Panc1 (cell line): ENCODE measurements around the gene NTRK3. TPM values are rescaled to one million over a fixed set of nuclear protein-coding genes. Genes with fewer than 3 reads are reported as not detected.

ENCODE experiments used
- ATAC-seq: fragments of 200-7000 bp; cut with Tn5 transposase; 2 replicates; pipeline ENCODE4 v1.9.1; 2020; ENCODE audit warnings: mild to moderate bottlenecking, moderate library complexity
- BruUV-seq: library from RNA; stranded (reverse); fragments of 400-500 nt; replicated peaks from 2 replicates; lab custom pipeline; 2021; lab: Mats Ljungman, UMichigan
- CTCF ChIA-PET: fragments of 300-600 bp; sonication (Branson Sonifier 250); formaldehyde crosslinking; loops from one replicate; lab custom pipeline; 2022; ENCODE audit warnings: antibody characterized with exemption; lab: Charles Lee
- POLR2A ChIA-PET: fragments of 300-600 bp; sonication (Branson Sonifier 250); formaldehyde crosslinking; loops from one replicate; lab custom pipeline; 2022; ENCODE audit warnings: antibody characterized with exemption; lab: Charles Lee
- DNase-seq: peaks from one replicate; pipeline ENCODE4 v3.0.0-alpha.2; 2010; ENCODE audit warnings: low read depth, low spot score
- H3K27ac ChIP-seq: 2 replicates; pipeline ENCODE4 v1.5.1; 2011; ENCODE audit warnings: mild to moderate bottlenecking, low read length, inconsistent platforms
- H3K27me3 ChIP-seq: fragments of 200-500 bp; sonication (Bioruptor generic); 2 replicates; pipeline ENCODE4 v1.6.0; 2014; ENCODE audit warnings: low read length, inconsistent platforms; ENCODE audit not compliant: control insufficient read depth, insufficient read depth
- H3K36me3 ChIP-seq: fragments of 200-500 bp; sonication (Bioruptor generic); 2 replicates; pipeline ENCODE4 v1.5.1; 2014; ENCODE audit warnings: inconsistent platforms, mild to moderate bottlenecking, low read length, moderate library complexity; ENCODE audit not compliant: control insufficient read depth, insufficient read depth
- H3K4me1 ChIP-seq: 2 replicates; pipeline ENCODE4 v1.5.1; 2011; ENCODE audit warnings: inconsistent platforms, mild to moderate bottlenecking, low read length, moderate library complexity; ENCODE audit not compliant: control insufficient read depth, insufficient read depth
- H3K4me3 ChIP-seq, 2 experiments: 2 replicates each; pipeline ENCODE4 v1.5.1; 2011 to 2012; ENCODE audit warnings: low read depth in 2 of 2, low read length in 2 of 2, mild to moderate bottlenecking in 2 of 2, inconsistent platforms in 1 of 2, moderate library complexity in 1 of 2
- H3K9me3 ChIP-seq: fragments of 200-500 bp; sonication (Bioruptor generic); 2 replicates; pipeline ENCODE4 v1.5.1; 2014; ENCODE audit warnings: low read depth, mild to moderate bottlenecking, inconsistent platforms, low read length, moderate library complexity; ENCODE audit not compliant: control insufficient read depth, insufficient read depth
- POLR2AphosphoS5 ChIP-seq: IDR thresholded peaks from 2 replicates; pipeline ENCODE4 v1.6.1; 2012; ENCODE audit warnings: mild to moderate bottlenecking, low read depth, low read length, moderate library complexity
- SIN3A ChIP-seq: IDR thresholded peaks from 2 replicates; pipeline ENCODE4 v1.6.1; 2012; ENCODE audit warnings: low read depth, mild to moderate bottlenecking, low read length, moderate library complexity, borderline replicate concordance; ENCODE audit not compliant: insufficient read depth
- TCF7L2 ChIP-seq: IDR thresholded peaks from 2 replicates; pipeline ENCODE4 v1.6.1; 2011; ENCODE audit warnings: mild to moderate bottlenecking, low read depth, low read length, inconsistent platforms
- in situ Hi-C: cut with HindIII; loops from 2 replicates; pipeline ENCODE4 v1.10.0; 2016; ENCODE audit warnings: low sequenced_read_pairs, low pct_unique_long_range_greater_than_20kb
- intact Hi-C: fragments of 100-400 bp; cut with micrococcal nuclease; formaldehyde crosslinking; loops from one replicate; pipeline ENCODE4 v1.10.0; 2022; ENCODE audit not compliant: unreplicated experiment
- total RNA-seq: library from RNA; stranded (reverse); gene quantifications from one replicate; pipeline ENCODE4 v1.2.1, GENCODE V29; 2021; ENCODE audit not compliant: unreplicated experiment
- TF ChIP-seq, protein P1 (sequence below): fragments of 450-650 bp; IDR thresholded peaks from 2 replicates; pipeline ENCODE4 v1.5.1; 2017; ENCODE audit warnings: mild to moderate bottlenecking
- TF ChIP-seq, protein P2 (sequence below), 2 experiments: IDR thresholded peaks; 2 replicates each; pipeline ENCODE4 v1.6.1; 2011 to 2012; ENCODE audit warnings: low read depth in 2 of 2, control low read depth in 1 of 2, low read length in 1 of 2, mild to moderate bottlenecking in 1 of 2, moderate library complexity in 1 of 2; ENCODE audit not compliant: insufficient read depth in 1 of 2

Gene NTRK3
- total RNA-seq, 1 experiment from 2014 or later, result not detected

DNA sequence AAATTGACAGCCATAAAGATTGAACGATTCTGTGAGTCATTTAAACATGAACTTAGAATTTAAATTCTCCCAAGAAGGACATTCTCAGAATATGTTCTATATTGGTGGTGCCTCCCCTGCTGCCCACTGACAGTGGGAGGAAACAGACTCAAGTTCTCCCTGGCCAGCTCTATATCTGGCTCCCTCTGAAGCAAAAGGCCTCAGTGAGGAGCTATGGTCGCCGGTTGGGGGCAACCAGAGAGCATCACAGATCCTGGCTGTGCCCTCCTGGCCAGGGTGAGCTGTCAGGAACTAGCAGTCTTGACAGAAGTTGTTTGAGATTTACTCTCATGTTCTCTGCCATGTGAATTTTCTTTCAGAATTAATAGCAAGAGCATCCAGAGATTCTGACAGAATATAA, 285.5 kb downstream of the NTRK3 start:
- Histone ChIP-seq H3K9me3 (no peaks in the 10 kb centered on the region), H3K36me3 (no peaks in the 10 kb centered on the region), H3K4me1 (no peaks in the 10 kb centered on the region), H3K27ac (no peak overlapping the region), H3K27me3 (no peaks in the 10 kb centered on the region; the same call in 1 of the 2 replicates), H3K4me3 (no peak overlapping the region)
- TF ChIP-seq, protein P1, sequence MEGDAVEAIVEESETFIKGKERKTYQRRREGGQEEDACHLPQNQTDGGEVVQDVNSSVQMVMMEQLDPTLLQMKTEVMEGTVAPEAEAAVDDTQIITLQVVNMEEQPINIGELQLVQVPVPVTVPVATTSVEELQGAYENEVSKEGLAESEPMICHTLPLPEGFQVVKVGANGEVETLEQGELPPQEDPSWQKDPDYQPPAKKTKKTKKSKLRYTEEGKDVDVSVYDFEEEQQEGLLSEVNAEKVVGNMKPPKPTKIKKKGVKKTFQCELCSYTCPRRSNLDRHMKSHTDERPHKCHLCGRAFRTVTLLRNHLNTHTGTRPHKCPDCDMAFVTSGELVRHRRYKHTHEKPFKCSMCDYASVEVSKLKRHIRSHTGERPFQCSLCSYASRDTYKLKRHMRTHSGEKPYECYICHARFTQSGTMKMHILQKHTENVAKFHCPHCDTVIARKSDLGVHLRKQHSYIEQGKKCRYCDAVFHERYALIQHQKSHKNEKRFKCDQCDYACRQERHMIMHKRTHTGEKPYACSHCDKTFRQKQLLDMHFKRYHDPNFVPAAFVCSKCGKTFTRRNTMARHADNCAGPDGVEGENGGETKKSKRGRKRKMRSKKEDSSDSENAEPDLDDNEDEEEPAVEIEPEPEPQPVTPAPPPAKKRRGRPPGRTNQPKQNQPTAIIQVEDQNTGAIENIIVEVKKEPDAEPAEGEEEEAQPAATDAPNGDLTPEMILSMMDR, result no peak
- in situ Hi-C loops (no loop called here), intact Hi-C loops (no loop called here)
- CTCF ChIA-PET, result no interaction called here
- DNase-seq (no peak), ATAC-seq (no peak)
- POLR2A ChIA-PET, result no interaction called here
- no TSS peak for BruUV-seq

DNA sequence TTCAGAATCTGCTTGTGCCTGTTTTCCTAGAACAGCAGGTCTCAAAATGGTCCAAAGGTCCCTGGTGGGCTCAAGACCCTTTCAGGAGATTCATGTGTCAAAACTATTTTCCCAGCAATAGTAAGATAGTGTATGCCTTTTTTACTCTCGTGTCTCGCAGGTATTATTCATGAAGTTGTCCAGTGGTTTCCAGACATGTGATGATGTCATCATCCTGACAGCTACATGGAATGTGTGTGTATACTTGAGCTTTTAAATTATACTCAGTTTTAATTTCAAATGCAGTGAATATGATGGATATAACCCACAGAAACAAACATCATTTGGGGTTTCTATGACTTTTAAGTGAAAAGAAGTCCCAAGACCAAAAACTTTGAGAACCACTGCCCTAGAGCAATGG, 288.6 kb downstream of the NTRK3 start:
- no peak for DNase-seq
- in situ Hi-C loops (no loop called here), intact Hi-C loops (no loop called here)
- BruUV-seq, result no TSS peak
- ATAC-seq, result no peak
- Histone ChIP-seq H3K27ac (no peak overlapping the region), H3K4me1 (no peaks in the 10 kb centered on the region), H3K27me3 (no peaks in the 10 kb centered on the region; the same call in 1 of the 2 replicates), H3K9me3 (no peaks in the 10 kb centered on the region), H3K36me3 (no peaks in the 10 kb centered on the region), H3K4me3 (no peak overlapping the region)
- ChIA-PET CTCF (no interaction called here), POLR2A (no interaction called here)
- TF ChIP-seq TCF7L2, result no peak
- TF ChIP-seq SIN3A, result no peak
- TF ChIP-seq POLR2AphosphoS5, result no peak
- TF ChIP-seq, protein P2, sequence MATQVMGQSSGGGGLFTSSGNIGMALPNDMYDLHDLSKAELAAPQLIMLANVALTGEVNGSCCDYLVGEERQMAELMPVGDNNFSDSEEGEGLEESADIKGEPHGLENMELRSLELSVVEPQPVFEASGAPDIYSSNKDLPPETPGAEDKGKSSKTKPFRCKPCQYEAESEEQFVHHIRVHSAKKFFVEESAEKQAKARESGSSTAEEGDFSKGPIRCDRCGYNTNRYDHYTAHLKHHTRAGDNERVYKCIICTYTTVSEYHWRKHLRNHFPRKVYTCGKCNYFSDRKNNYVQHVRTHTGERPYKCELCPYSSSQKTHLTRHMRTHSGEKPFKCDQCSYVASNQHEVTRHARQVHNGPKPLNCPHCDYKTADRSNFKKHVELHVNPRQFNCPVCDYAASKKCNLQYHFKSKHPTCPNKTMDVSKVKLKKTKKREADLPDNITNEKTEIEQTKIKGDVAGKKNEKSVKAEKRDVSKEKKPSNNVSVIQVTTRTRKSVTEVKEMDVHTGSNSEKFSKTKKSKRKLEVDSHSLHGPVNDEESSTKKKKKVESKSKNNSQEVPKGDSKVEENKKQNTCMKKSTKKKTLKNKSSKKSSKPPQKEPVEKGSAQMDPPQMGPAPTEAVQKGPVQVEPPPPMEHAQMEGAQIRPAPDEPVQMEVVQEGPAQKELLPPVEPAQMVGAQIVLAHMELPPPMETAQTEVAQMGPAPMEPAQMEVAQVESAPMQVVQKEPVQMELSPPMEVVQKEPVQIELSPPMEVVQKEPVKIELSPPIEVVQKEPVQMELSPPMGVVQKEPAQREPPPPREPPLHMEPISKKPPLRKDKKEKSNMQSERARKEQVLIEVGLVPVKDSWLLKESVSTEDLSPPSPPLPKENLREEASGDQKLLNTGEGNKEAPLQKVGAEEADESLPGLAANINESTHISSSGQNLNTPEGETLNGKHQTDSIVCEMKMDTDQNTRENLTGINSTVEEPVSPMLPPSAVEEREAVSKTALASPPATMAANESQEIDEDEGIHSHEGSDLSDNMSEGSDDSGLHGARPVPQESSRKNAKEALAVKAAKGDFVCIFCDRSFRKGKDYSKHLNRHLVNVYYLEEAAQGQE (IDR thresholded peaks at IDR 0.05; ENCODE audit: insufficient read depth in 1 of 2, low read depth in 2 of 2, low read length in 1 of 2), result no peak
- TF ChIP-seq, protein P1, result no peak

DNA sequence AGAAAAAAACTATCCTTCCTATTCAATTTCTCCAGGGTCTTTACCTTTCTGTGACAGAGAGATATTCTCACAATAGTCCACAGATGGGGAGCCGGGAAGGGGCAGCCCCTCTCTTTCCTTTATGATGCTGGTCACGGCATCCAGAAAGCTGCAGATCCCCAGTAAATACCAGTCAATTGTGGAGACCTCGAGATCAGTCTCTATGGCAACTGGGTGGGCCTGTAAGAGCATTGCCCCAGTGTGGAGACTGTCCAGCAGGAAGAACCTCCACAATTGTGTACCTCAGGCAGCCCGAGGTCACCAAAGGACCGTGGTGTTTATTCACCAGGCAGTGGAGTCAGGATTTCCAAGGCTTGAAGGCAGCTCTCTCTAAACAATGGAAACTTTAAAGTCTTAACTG, 291.2 kb downstream of the NTRK3 start:
- intact Hi-C loops, result no loop called here
- Histone ChIP-seq H3K36me3 (no peaks in the 10 kb centered on the region), H3K27me3 (peaks cover 2% of the 10 kb centered on the region; the same call in 1 of the 2 replicates), H3K4me3 (no peak overlapping the region), H3K9me3 (no peaks in the 10 kb centered on the region), H3K4me1 (no peaks in the 10 kb centered on the region), H3K27ac (no peak overlapping the region)
- in situ Hi-C loops, result no loop called here
- BruUV-seq, result no TSS peak
- DNase-seq, result no peak
- ChIA-PET POLR2A (no interaction called here), CTCF (no interaction called here)
- TF ChIP-seq, protein P1, result no peak
- no peak for TF ChIP-seq POLR2AphosphoS5
- TF ChIP-seq, protein P2 (IDR thresholded peaks at IDR 0.05; ENCODE audit: insufficient read depth in 1 of 2, low read depth in 2 of 2, low read length in 1 of 2), result no peak
- no peak for TF ChIP-seq SIN3A
- no peak for TF ChIP-seq TCF7L2
- ATAC-seq, result no peak
